ENCODE measurements around the gene ATP1B1.
A peak's percentile ranks its signal among the peaks of the same experiment; 100 is the strongest.

Gene ATP1B1

GRCh38 chr1:169094897-169095569 is 11.5 kb upstream of the ATP1B1 start:
- no peak for DNase-seq (ENCODE audit: low read depth)

GRCh38 chr1:169098380-169098779 is 8.1 kb upstream of the ATP1B1 start:
- no peak for DNase-seq (ENCODE audit: low read depth)

GRCh38 chr1:169099561-169099960 is 6.9 kb upstream of the ATP1B1 start:
- DNase-seq (ENCODE audit: low read depth), result no peak

- no peak for DNase-seq (ENCODE audit: low read depth)
These were observed 6.3 kb upstream of the ATP1B1 start for GRCh38 chr1:169100208-169100607.

GRCh38 chr1:169100651-169101088 is 5.8 kb upstream of the ATP1B1 start:
- DNase-seq (ENCODE audit: low read depth), result no peak

- DNase-seq (ENCODE audit: low read depth), result peak; percentile 71
These were observed 3.9 kb upstream of the ATP1B1 start for GRCh38 chr1:169102567-169102966.

- DNase-seq (ENCODE audit: low read depth), result no peak
These were observed 3.5 kb upstream of the ATP1B1 start for GRCh38 chr1:169103002-169103401.

- no peak for DNase-seq (ENCODE audit: low read depth)
These were observed 3.0 kb upstream of the ATP1B1 start for GRCh38 chr1:169103480-169103893.

GRCh38 chr1:169105087-169105433 is 1.4 kb upstream of the ATP1B1 start:
- no peak for DNase-seq (ENCODE audit: low read depth)

GRCh38 chr1:169105434-169106094 is 926 bp upstream of the ATP1B1 start:
- peak; percentile 56 for DNase-seq (ENCODE audit: low read depth)

- peak; percentile 55 for DNase-seq (ENCODE audit: low read depth)
These were observed 572 bp downstream of the ATP1B1 start for GRCh38 chr1:169106921-169107602.

- peak; percentile 83 for DNase-seq (ENCODE audit: low read depth)
These were observed 1.2 kb downstream of the ATP1B1 start for GRCh38 chr1:169107603-169108208.

GRCh38 chr1:169108223-169108622 is 1.7 kb downstream of the ATP1B1 start:
- DNase-seq (ENCODE audit: low read depth), result no peak

GRCh38 chr1:169108863-169109560 is 2.5 kb downstream of the ATP1B1 start:
- peak; percentile 76 for DNase-seq (ENCODE audit: low read depth)

- peak; percentile 88 for DNase-seq (ENCODE audit: low read depth)
These were observed 3.2 kb downstream of the ATP1B1 start for GRCh38 chr1:169109561-169110134.

GRCh38 chr1:169110236-169110635 is 3.7 kb downstream of the ATP1B1 start:
- no peak for DNase-seq (ENCODE audit: low read depth)

- DNase-seq (ENCODE audit: low read depth), result peak; percentile 40
These were observed 4.4 kb downstream of the ATP1B1 start for GRCh38 chr1:169110689-169111447.

- DNase-seq (ENCODE audit: low read depth), result no peak
These were observed 5.0 kb downstream of the ATP1B1 start for GRCh38 chr1:169111472-169111871.

GRCh38 chr1:169112241-169112640 is 5.8 kb downstream of the ATP1B1 start:
- DNase-seq (ENCODE audit: low read depth), result peak; percentile 22

GRCh38 chr1:169113613-169114119 is 7.2 kb downstream of the ATP1B1 start:
- peak; percentile 97 for DNase-seq (ENCODE audit: low read depth)
